H1 (cell line): ENCODE data around the gene ABHD12. TPM values are rescaled to one million over a fixed set of nuclear protein-coding genes. Genes with fewer than 3 reads are reported as not detected.

Source experiments
- CTCF ChIA-PET: fragments of 300-600 bp; sonication (Branson Sonifier 250); formaldehyde crosslinking; loops from one replicate; lab custom pipeline; 2021; ENCODE audit not compliant: partially characterized antibody; lab: Charles Lee
- POLR2A ChIA-PET: fragments of 300-600 bp; sonication (Branson Sonifier 250); formaldehyde crosslinking; loops from one replicate; lab custom pipeline; 2021; ENCODE audit warnings: inconsistent platforms; ENCODE audit not compliant: partially characterized antibody; lab: Charles Lee
- DNase-seq, 2 experiments: peaks; one replicate each; pipeline versions ENCODE4 v3.0.0 to v3.0.0-alpha.2; 2010 to 2022; ENCODE audit warnings: low spot score in 2 of 2, low read depth in 1 of 2, mixed read lengths in 1 of 2
- FAIRE-seq: peaks from 2 replicates; lab custom pipeline; 2011; peaks lifted over from hg19 to GRCh38; lab: Jason Lieb, UNC
- H2AFZ ChIP-seq: 2 replicates; pipeline ENCODE4 v1.8.1; 2012; ENCODE audit warnings: low read length, inconsistent platforms
- H2AK5ac ChIP-seq: 2 replicates; pipeline ENCODE4 v1.6.1; 2013; ENCODE audit warnings: low read depth, low read length
- H2BK120ac ChIP-seq: replicated peaks from 2 replicates; pipeline ENCODE3; 2013; ENCODE audit warnings: low read depth, low read length, inconsistent platforms
- H2BK12ac ChIP-seq: 2 replicates; pipeline ENCODE4 v1.6.1; 2013; ENCODE audit warnings: low read depth, low read length
- H2BK15ac ChIP-seq: 2 replicates; pipeline ENCODE4 v1.6.1; 2013; ENCODE audit warnings: low read length
- H2BK20ac ChIP-seq: 2 replicates; pipeline ENCODE4 v1.6.1; 2013; ENCODE audit warnings: low read length
- H2BK5ac ChIP-seq: 2 replicates; pipeline ENCODE4 v1.6.1; 2013; ENCODE audit warnings: low read depth, low read length
- H3K14ac ChIP-seq: 2 replicates; pipeline ENCODE4 v1.6.1; 2013; ENCODE audit warnings: inconsistent platforms; ENCODE audit not compliant: insufficient read length
- H3K18ac ChIP-seq: 2 replicates; pipeline ENCODE4 v1.6.1; 2013; ENCODE audit warnings: low read length; ENCODE audit errors: extremely low read depth
- H3K23ac ChIP-seq: 2 replicates; pipeline ENCODE4 v1.6.1; 2013; ENCODE audit warnings: inconsistent platforms; ENCODE audit not compliant: insufficient read length
- H3K23me2 ChIP-seq: 2 replicates; pipeline ENCODE4 v1.6.1; 2013; ENCODE audit warnings: low read depth, low read length
- H3K27ac ChIP-seq: 2 replicates; pipeline ENCODE4 v1.6.1; 2011; ENCODE audit warnings: low read depth, low read length, inconsistent platforms
- H3K27me3 ChIP-seq, 4 experiments: replicated peaks in 1 of 4; 1 replicate in 1 of 4; 2 replicates in 3 of 4; pipeline versions ENCODE4 v1.6.1 to v1.8.1; 2011 to 2013; ENCODE audit warnings: low read length in 3 of 4, mild to moderate bottlenecking in 3 of 4, inconsistent platforms in 2 of 4, mixed read lengths in 2 of 4, moderate library complexity in 1 of 4; ENCODE audit not compliant: control insufficient read depth in 3 of 4, insufficient read depth in 3 of 4; ENCODE audit errors: extremely low read depth in 1 of 4
- H3K36me3 ChIP-seq, 4 experiments: 2 replicates each; pipeline versions ENCODE4 v1.6.1 to v1.8.1; 2011 to 2013; ENCODE audit warnings: mild to moderate bottlenecking in 4 of 4, low read length in 3 of 4, moderate library complexity in 2 of 4, control low read depth in 1 of 4, inconsistent platforms in 1 of 4; ENCODE audit not compliant: insufficient read depth in 4 of 4, control insufficient read depth in 2 of 4
- H3K4ac ChIP-seq: replicated peaks from 2 replicates; pipeline ENCODE3; 2013; ENCODE audit warnings: low read length, low read depth, mixed read lengths, inconsistent platforms; ENCODE audit not compliant: insufficient read length
- H3K4me1 ChIP-seq, 4 experiments: replicated peaks in 1 of 4; 1 replicate in 1 of 4; 2 replicates in 3 of 4; pipeline versions ENCODE4 v1.6.1 to v1.8.1; 2011 to 2013; ENCODE audit warnings: low read length in 3 of 4, inconsistent platforms in 2 of 4, mixed read lengths in 1 of 4; ENCODE audit not compliant: insufficient read depth in 4 of 4, control insufficient read depth in 3 of 4
- H3K4me2 ChIP-seq, 2 experiments: 2 replicates each; pipeline versions ENCODE4 v1.6.1 to v1.8.1; 2011 to 2013; ENCODE audit warnings: low read depth in 2 of 2, low read length in 2 of 2, control low read depth in 1 of 2, inconsistent platforms in 1 of 2, mild to moderate bottlenecking in 1 of 2; ENCODE audit not compliant: insufficient read depth in 1 of 2
- H3K4me3 ChIP-seq, 4 experiments: fragments of 200-600, 300-600 bp in 1 of 4; sonication (generic), shearing (Covaris generic), sonication (Bioruptor Twin) in 1 of 4; 2 replicates each; pipeline versions ENCODE4 v1.5.1 to v1.8.1; 2011 to 2016; ENCODE audit warnings: low read length in 4 of 4, low read depth in 3 of 4, control low read depth in 2 of 4, inconsistent platforms in 2 of 4, mild to moderate bottlenecking in 2 of 4, mixed read lengths in 1 of 4, moderate library complexity in 1 of 4; ENCODE audit not compliant: insufficient read depth in 2 of 4; ENCODE audit errors: extremely low read depth in 1 of 4
- H3K56ac ChIP-seq: replicated peaks from 2 replicates; pipeline ENCODE3; 2013; ENCODE audit warnings: low read depth, mild to moderate bottlenecking, mixed read lengths, low read length, inconsistent platforms; ENCODE audit not compliant: insufficient read length
- H3K79me1 ChIP-seq: 2 replicates; pipeline ENCODE4 v1.6.1; 2013; ENCODE audit warnings: low read depth, low read length, control low read depth
- H3K79me2 ChIP-seq, 2 experiments: 2 replicates each; pipeline versions ENCODE4 v1.6.1 to v1.8.1; 2012 to 2013; ENCODE audit warnings: low read length in 2 of 2, mild to moderate bottlenecking in 2 of 2, inconsistent platforms in 1 of 2; ENCODE audit not compliant: insufficient read depth in 2 of 2, control insufficient read depth in 1 of 2
- H3K9ac ChIP-seq, 4 experiments: replicated peaks in 1 of 4; 1 replicate in 1 of 4; 2 replicates in 3 of 4; pipeline versions ENCODE4 v1.6.1 to v1.8.1; 2011 to 2013; ENCODE audit warnings: low read depth in 3 of 4, low read length in 3 of 4, control low read depth in 2 of 4, mild to moderate bottlenecking in 2 of 4, moderate library complexity in 2 of 4, inconsistent platforms in 1 of 4; ENCODE audit errors: extremely low read depth in 1 of 4
- H3K9me3 ChIP-seq, 2 experiments: 2 replicates each; pipeline versions ENCODE4 v1.6.1 to v1.8.1; 2012 to 2013; ENCODE audit warnings: mild to moderate bottlenecking in 2 of 2, moderate library complexity in 2 of 2, control low read depth in 1 of 2, inconsistent platforms in 1 of 2, low read depth in 1 of 2, low read length in 1 of 2, mixed read lengths in 1 of 2; ENCODE audit not compliant: insufficient read depth in 2 of 2
- H4K20me1 ChIP-seq, 2 experiments: replicated peaks in 1 of 2; 2 replicates each; pipeline versions ENCODE3 to v1.8.1; 2011 to 2013; ENCODE audit warnings: inconsistent platforms in 2 of 2, low read length in 2 of 2, mild to moderate bottlenecking in 1 of 2; ENCODE audit not compliant: insufficient read depth in 2 of 2, control insufficient read depth in 1 of 2
- H4K5ac ChIP-seq: 2 replicates; pipeline ENCODE4 v1.6.1; 2013; ENCODE audit warnings: low read length, low read depth, mixed read lengths, inconsistent platforms; ENCODE audit not compliant: insufficient read length
- H4K8ac ChIP-seq: 2 replicates; pipeline ENCODE4 v1.8.0; 2013; ENCODE audit warnings: mild to moderate bottlenecking, moderate library complexity, low read length, inconsistent platforms; ENCODE audit not compliant: insufficient read depth; ENCODE audit errors: extremely low read depth
- H4K91ac ChIP-seq: replicated peaks from 2 replicates; pipeline ENCODE3; 2013; ENCODE audit warnings: low read length, mixed read lengths, inconsistent platforms; ENCODE audit not compliant: insufficient read length
- CEBPB ChIP-seq: IDR thresholded peaks from 2 replicates; pipeline ENCODE4 v1.6.1; 2012; ENCODE audit warnings: low read depth, low read length
- CTCF ChIP-seq, 3 experiments: IDR thresholded peaks; 1 replicate in 2 of 3; 2 replicates in 1 of 3; pipeline versions ENCODE4 v1.5.1 to v1.6.1; 2011; ENCODE audit warnings: low read length in 3 of 3, mild to moderate bottlenecking in 3 of 3, inconsistent platforms in 2 of 3, low read depth in 1 of 3, moderate library complexity in 1 of 3; ENCODE audit not compliant: insufficient read depth in 1 of 3; ENCODE audit errors: control extremely low read depth in 1 of 3
- E2F6 ChIP-seq: IDR thresholded peaks from 2 replicates; pipeline ENCODE4 v1.6.1; 2012; ENCODE audit warnings: inconsistent platforms
- EGR1 ChIP-seq: IDR thresholded peaks from 2 replicates; pipeline ENCODE4 v1.6.1; 2011; ENCODE audit warnings: low read depth, low read length, borderline replicate concordance
- HDAC6 ChIP-seq: IDR thresholded peaks from one replicate; pipeline ENCODE4 v1.7.1; 2012; ENCODE audit warnings: low read depth, mild to moderate bottlenecking, inconsistent platforms, low read length, moderate library complexity
- MAX ChIP-seq: IDR thresholded peaks from 2 replicates; pipeline ENCODE4 v1.6.1; 2012; ENCODE audit warnings: inconsistent platforms
- RFX5 ChIP-seq: IDR thresholded peaks from 2 replicates; pipeline ENCODE4 v1.6.1; 2011; ENCODE audit warnings: low read depth, low read length, improper control_type of control experiment, borderline replicate concordance
- SP2 ChIP-seq: IDR thresholded peaks from 2 replicates; pipeline ENCODE4 v1.6.1; 2012; ENCODE audit warnings: mild to moderate bottlenecking, low read length, inconsistent platforms
- SUZ12 ChIP-seq: fragments of 200-600 bp; sonication (generic); IDR thresholded peaks from 2 replicates; pipeline ENCODE4 v1.6.1; 2012; ENCODE audit warnings: mild to moderate bottlenecking, inconsistent platforms, low read length, moderate library complexity, mixed read lengths
- TBP ChIP-seq: IDR thresholded peaks from 2 replicates; pipeline ENCODE4 v1.6.1; 2011; ENCODE audit warnings: low read depth, low read length, improper control_type of control experiment
- ZNF274 ChIP-seq: IDR thresholded peaks from 2 replicates; pipeline ENCODE4 v1.7.0; 2012; ENCODE audit warnings: low read length, borderline replicate concordance; ENCODE audit errors: extremely low read depth
- WGBS, 2 experiments: shearing (Covaris generic) in 1 of 2; methylation state at CpG; one replicate each; pipeline versions ENCODE4 v1.1.6 to v1.1.7; 2013 to 2015; ENCODE audit warnings: low lambda C conversion rate in 2 of 2, mixed read lengths in 2 of 2, inconsistent platforms in 1 of 2, low coverage in 1 of 2, missing lambda C conversion rate in 1 of 2; ENCODE audit not compliant: insufficient replicate concordance in 2 of 2, insufficient coverage in 1 of 2, insufficient read length in 1 of 2; ENCODE audit errors: extremely low coverage in 1 of 2, missing lambda C conversion rate in 1 of 2; 5-methylcytosine and 5-hydroxymethylcytosine counted together
- polyA plus RNA-seq, 7 experiments: library from polyadenylated mRNA; depleted of rRNA in 3 of 7; stranded (reverse) in 5 of 7; unstranded in 2 of 7; fragments of >200 nt in 5 of 7; fragments of 200-250 nt in 2 of 7; gene quantifications; 1 replicate in 5 of 7; 2 replicates in 1 of 7; 4 replicates in 1 of 7; pipeline versions ENCODE4 v1.2.1 to v1.2.3, GENCODE V29; 2011 to 2013; ENCODE audit warnings: missing spikeins in 2 of 7, mixed read lengths in 2 of 7
- total RNA-seq: library from RNA; stranded (reverse); fragmentation: NEBNext Ultra II Directional; extraction: Animal tissue kit (Norgen Biotek cat#: 25700); gene quantifications from 2 replicates; pipeline ENCODE4 v1.2.1, GENCODE V29; 2021

The ABHD12 gene
- total and polyA plus RNA-seq, 2 of the 8 experiments (the other 6 are each of a cell fraction or from before 2014, with no cell fraction given), result 31.3 to 59.5 TPM

- Histone ChIP-seq H4K91ac (no peak overlapping the region), H2AFZ (no peak overlapping the region), H3K9ac (no peak overlapping the region), H4K5ac (no peak overlapping the region), H3K4ac (no peak overlapping the region), H3K79me1 (no peaks in the 10 kb centered on the region), H4K20me1 (no peaks in the 10 kb centered on the region), H2BK15ac (no peak overlapping the region), H3K27ac (no peak overlapping the region), H3K36me3 (no peaks in the 10 kb centered on the region), H3K18ac (no peak overlapping the region), H2BK120ac (no peak overlapping the region), H3K4me1 (no peaks in the 10 kb centered on the region; a peak in 1 of 7 replicates), H3K23ac (no peak overlapping the region), H3K14ac (no peak overlapping the region), H2AK5ac (no peak overlapping the region), H2BK5ac (no peak overlapping the region), H3K4me2 (no peak overlapping the region), H3K27me3 (no peaks in the 10 kb centered on the region), H2BK12ac (no peak overlapping the region), H3K23me2 (peaks cover 2% of the 10 kb centered on the region; the same call in 1 of the 2 replicates), H3K56ac (no peak overlapping the region), H2BK20ac (no peak overlapping the region), H3K9me3 (no peaks in the 10 kb centered on the region), H4K8ac (no peak overlapping the region), H3K79me2 (peaks cover 0 to 2% of the 10 kb centered on the region in 2 experiments; a peak in 1 of 4 replicates), H3K4me3 (no peak overlapping the region)
- ChIA-PET POLR2A (interaction anchor here (6.0 kb wide), 1 partner anchor 13 kb away, joined by 33 read pairs; the partner anchor contains the start of gene GINS1), CTCF (interaction anchor here (1.1 to 8.0 kb wide), 4 partner anchors 42 to 100 kb away, joined by 3 to 79 read pairs (median 6); no protein-coding TSS in a partner anchor)
- no peak for DNase-seq
- FAIRE-seq, result no peak
- 92% methylated on average over 6 of the region's 6 CpGs; no CpG with 5 or more reads in 1 of the 2 experiments for WGBS, 2 experiments
- TF ChIP-seq SUZ12 (no peak), CTCF (IDR thresholded peaks at IDR 0.05; ENCODE audit: control extremely low read depth in 1 of 3, insufficient read depth in 1 of 3, low read depth in 1 of 3, low read length in 3 of 3) (no peak), E2F6 (no peak), EGR1 (no peak), SP2 (no peak), ZNF274 (no peak), TBP (no peak), RFX5 (no peak), MAX (no peak), CEBPB (no peak), HDAC6 (no peak)
These were observed 4.4 kb upstream of the ABHD12 start for GRCh38 chr20:25394996-25395395.
